GM21717 (cell line): ENCODE data around the gene MICB.
"Not testable (repeated sequence)": the region's sequence is repeated elsewhere in the genome, so short reads cannot be mapped to it uniquely, and the experiment has no call there.

Source experiments
- ATAC-seq: cut with Tn5 transposase; IDR thresholded peaks from one replicate; pipeline ENCODE4 v1.9.1; 2021; ENCODE audit warnings: mild to moderate bottlenecking, moderate library complexity; ENCODE audit not compliant: unreplicated experiment

The MICB gene

GRCh38 chr6:31497531-31498476 is at the start of gene MICB:
TSS of gene MICB (plus strand) at chr6:31498145. CDS start at chr6:31498194, 49 bp downstream.
- ATAC-seq: no peak

- ATAC-seq: no peak
Measured at GRCh38 chr6:31450751-31451150, 47.2 kb upstream of the MICB start.

GRCh38 chr6:31452859-31453258 is 45.1 kb upstream of the MICB start:
- ATAC-seq: no peak

GRCh38 chr6:31453259-31453658 is 44.7 kb upstream of the MICB start:
- no peak for ATAC-seq

- not testable (repeated sequence) for ATAC-seq
Measured at GRCh38 chr6:31459864-31460263, 38.1 kb upstream of the MICB start.

GRCh38 chr6:31460361-31461025 is 37.5 kb upstream of the MICB start:
- no peak for ATAC-seq

GRCh38 chr6:31462026-31462963 is 35.6 kb upstream of the MICB start:
- ATAC-seq: no peak

GRCh38 chr6:31462964-31463870 is 34.7 kb upstream of the MICB start:
- peak; percentile 89 for ATAC-seq

GRCh38 chr6:31464252-31465184 is 33.4 kb upstream of the MICB start:
- ATAC-seq: no peak

GRCh38 chr6:31465185-31465536 is 32.8 kb upstream of the MICB start:
- no peak for ATAC-seq

- ATAC-seq: no peak
Measured at GRCh38 chr6:31465718-31466117, 32.2 kb upstream of the MICB start.

- no peak for ATAC-seq
Measured at GRCh38 chr6:31466466-31466865, 31.5 kb upstream of the MICB start.

GRCh38 chr6:31467151-31467550 is 30.8 kb upstream of the MICB start:
- ATAC-seq: no peak

GRCh38 chr6:31468311-31468710 is 29.6 kb upstream of the MICB start:
- ATAC-seq: no peak

GRCh38 chr6:31470801-31471200 is 27.1 kb upstream of the MICB start:
- no peak for ATAC-seq

- ATAC-seq: no peak
Measured at GRCh38 chr6:31471711-31472110, 26.2 kb upstream of the MICB start.

- no peak for ATAC-seq
Measured at GRCh38 chr6:31472259-31472658, 25.7 kb upstream of the MICB start.

- no peak for ATAC-seq
Measured at GRCh38 chr6:31473244-31473643, 24.7 kb upstream of the MICB start.
